RPMI8226 (cell line): ENCODE measurements around the gene CRLF2.
"Not testable (repeated sequence)": the region's sequence is repeated elsewhere in the genome, so short reads cannot be mapped to it uniquely, and the experiment has no call there.

Source experiments
- DNase-seq: peaks from one replicate; pipeline ENCODE4 v3.0.0-alpha.2; 2015

The CRLF2 gene

GRCh38 chrX:1212532-1212931, at the start of gene CRLF2:
CRLF2 (minus strand) TSS chrX:1212649; CDS start chrX:1212634, 15 bp downstream.
- peak; percentile 59 for DNase-seq

- DNase-seq: not testable (repeated sequence)
Measured at GRCh38 chrX:1261771-1262170, 49.3 kb upstream of the CRLF2 start.

GRCh38 chrX:1261285-1261684, 48.8 kb upstream of the CRLF2 start:
- DNase-seq: no peak

GRCh38 chrX:1252861-1253260, 40.4 kb upstream of the CRLF2 start:
- DNase-seq: no peak

DNA sequence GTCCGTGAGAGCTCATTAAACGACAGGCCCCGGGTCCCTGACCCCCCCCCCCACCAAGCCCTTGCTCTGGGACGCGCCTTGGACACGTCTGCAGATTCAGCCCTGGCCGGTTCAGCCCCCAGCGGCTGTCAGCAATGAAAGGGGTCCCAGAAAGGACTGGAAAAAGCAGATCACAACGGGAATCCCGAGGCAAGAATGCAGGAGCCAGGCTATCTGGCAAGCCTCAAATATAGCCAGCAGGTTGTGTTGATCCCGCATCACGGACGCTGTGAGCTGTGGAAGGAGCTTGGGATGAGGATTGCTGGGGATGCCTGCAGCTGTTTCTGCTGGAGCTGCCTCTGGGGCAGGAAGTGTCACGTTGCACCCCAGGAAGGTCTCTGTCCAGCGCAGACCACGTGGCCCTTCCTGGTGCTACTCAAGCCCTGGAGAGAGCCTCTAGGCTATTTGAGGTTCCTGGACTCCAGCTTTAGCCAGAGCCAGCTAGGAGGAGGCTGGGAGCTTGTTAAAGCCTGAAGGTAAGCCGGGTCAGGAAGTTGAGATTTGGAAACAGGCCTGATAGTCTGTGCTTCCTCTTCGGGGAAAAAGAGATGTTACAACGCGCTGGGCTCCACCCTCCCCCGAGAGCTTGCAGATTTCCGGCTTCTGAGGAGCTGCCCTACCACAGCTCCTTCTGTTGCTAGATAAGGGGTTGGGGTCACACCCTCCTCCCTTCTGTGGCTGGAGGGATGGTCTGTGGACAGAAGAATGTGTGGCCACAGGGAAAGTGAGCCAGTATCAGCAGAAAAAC, 36.8 kb upstream of the CRLF2 start:
- DNase-seq: peak; percentile 59

DNA sequence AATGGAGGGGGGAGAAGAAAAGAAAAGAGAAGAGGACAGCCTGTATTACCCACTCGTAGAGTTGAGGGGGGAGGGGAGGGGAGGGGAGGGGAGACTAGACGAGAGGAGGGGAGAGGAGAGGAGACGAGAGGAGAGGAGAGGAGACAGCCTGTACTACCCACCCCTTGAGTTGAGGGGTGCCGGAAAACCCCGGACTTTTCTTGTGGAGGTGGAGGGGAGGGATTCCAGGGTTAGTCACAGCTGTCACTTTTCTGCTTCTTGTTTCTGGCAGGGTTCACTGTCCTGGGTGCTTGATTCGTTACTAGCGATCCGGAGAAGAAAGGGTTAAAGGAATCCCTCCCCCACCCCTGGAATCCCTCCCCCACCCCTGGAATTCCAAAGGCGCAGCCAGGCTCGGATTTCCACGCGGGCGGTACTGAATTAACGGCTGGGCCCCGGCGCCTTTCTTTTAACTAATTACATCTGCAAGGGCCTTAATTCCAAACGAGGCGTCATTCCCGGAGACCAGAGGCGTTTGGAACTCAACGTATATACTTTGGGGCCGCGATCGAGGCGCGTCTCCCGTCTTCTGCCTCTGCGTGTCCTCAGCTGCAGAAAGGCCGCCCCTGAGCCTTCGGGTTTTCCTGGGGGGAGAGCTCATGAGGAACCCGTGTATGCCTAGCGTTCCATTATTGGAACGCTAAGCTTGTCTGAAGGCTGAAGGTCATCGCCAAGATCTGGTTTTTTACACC, 36.0 kb upstream of the CRLF2 start:
- no peak for DNase-seq

- DNase-seq: peak; percentile 84
Measured at GRCh38 chrX:1246816-1247215, 34.4 kb upstream of the CRLF2 start.

GRCh38 chrX:1244164-1245076, 32.0 kb upstream of the CRLF2 start:
- peak; percentile 71 for DNase-seq

- peak; percentile 43 for DNase-seq
Measured at GRCh38 chrX:1242891-1243402, 30.5 kb upstream of the CRLF2 start.

DNA sequence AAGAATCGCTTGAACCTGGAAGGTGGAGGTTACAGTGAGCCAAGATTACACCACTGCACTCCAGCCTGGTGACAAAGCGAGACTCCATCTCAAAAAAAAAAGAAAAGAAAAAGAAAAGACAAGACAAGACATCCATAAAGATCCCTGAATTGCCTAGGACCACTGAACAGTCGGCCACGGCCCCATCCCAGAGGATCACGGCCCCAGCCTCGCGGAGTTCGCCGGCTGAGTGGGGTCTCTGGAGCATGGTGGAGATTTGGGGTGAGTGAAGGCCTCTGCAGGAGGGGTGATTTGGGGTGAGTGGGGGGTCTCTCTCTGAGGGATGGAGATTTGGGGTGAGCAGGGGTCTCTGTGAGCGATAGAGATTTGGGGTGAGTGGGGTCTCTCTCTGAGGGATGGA, 28.1 kb upstream of the CRLF2 start:
- DNase-seq: not testable (repeated sequence)

GRCh38 chrX:1239681-1240142, 27.3 kb upstream of the CRLF2 start:
- peak; percentile 86 for DNase-seq

GRCh38 chrX:1231850-1232465, 19.5 kb upstream of the CRLF2 start:
- DNase-seq: no peak

GRCh38 chrX:1228101-1228500, 15.7 kb upstream of the CRLF2 start:
- not testable (repeated sequence) for DNase-seq

GRCh38 chrX:1226249-1226648, 13.8 kb upstream of the CRLF2 start:
- DNase-seq: no peak

DNA sequence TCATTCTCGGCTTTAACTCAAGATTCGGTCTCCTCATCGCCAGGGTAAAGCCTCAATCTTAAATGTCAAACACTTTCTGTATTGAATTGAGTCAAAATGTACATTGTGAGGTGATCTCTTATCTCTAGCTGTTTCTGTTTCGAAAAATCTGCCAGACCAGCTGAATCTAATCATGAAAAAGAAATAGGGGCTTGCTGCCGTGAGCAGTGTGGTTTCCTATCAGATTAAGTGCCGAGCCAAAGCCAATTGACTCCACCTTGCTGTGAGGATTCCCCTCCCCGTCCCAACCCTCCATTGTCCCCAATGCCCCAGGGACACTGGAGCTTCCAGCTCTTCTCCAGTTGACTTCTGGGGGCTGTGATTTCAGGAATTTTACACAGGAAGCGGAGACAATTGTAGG, 12.5 kb upstream of the CRLF2 start:
- peak; percentile 10 for DNase-seq

DNA sequence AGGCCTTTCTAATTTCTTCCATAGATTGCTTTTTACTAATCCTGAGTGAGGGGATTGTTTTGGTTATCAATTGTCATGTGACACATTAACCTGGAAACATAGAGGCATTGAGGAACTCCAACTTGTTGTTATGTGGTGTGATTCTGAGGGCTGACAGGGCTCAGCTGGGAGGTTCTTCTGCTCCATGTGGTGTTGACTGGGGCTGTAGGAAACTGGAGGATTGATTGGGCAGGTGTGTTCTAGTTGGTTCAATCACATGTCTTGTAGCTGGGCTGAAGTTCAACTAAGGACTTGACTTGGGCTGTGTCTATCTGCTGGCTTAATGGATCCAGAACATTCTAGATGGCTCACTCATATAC, 10.8 kb upstream of the CRLF2 start:
- DNase-seq: no peak

GRCh38 chrX:1222531-1223241, 10.2 kb upstream of the CRLF2 start:
- DNase-seq: no peak

GRCh38 chrX:1221296-1221845, 8.9 kb upstream of the CRLF2 start:
- DNase-seq: no peak

DNA sequence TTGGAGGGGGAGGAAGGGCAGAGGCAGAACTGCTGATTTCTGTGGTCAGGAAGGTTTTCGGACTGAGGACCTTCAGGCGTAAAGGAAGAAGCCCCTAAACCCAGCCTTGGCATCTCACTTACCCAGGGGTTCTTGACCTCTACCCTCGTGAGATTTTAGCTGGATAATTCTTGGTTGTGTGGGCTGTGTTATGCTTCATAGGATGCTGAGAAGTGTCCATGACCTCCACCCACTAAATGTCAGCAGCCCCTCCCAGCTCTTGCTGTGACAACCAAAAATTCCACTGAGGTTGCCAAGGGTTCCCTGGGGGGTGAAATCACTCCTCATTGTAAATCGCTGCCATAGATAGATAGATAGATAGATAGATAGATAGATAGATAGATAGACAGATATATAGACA, 5.8 kb upstream of the CRLF2 start:
- no peak for DNase-seq

DNA sequence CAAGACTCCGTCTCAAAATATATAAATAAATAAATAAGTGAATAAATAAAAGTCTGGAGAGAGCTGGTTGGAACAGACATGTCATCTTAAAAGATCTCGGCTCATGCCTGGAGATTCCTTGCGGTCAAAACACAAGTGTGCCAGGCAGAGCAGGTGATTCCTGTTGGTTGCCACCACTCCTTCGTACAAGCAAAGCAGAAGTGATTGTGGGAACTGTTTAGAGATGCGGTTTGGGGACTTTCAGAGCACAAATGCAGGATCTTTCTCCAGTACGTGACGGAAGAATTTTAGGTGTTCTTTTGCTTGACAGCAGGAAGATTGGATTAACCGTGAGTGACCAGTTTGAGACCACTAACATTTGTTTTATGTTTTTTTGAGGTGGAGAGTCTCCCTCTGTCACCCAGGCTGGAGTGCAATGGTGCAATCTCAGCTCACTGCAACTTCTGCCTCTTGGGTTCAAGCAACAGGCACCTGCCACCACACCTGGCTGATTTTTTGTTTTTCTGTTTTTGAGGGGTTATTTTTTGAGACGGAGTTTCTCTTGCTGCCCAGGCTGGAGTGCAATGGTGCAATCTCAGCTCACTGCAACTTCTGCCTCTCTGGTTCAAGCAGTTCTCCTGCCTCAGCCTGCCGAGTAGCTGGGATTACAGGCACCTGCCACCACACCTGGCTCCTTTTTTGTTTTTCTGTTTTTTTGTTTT, 2.8 kb upstream of the CRLF2 start:
- DNase-seq: peak; percentile 91

- DNase-seq: no peak
Measured at GRCh38 chrX:1213971-1214370, 1.5 kb upstream of the CRLF2 start.
